HG03103 (cell line): ENCODE data around the gene ATOH8.

Experiments used
- ATAC-seq: cut with Tn5 transposase; IDR thresholded peaks from one replicate; pipeline ENCODE4 v1.9.1; 2021; ENCODE audit warnings: low read depth; ENCODE audit not compliant: unreplicated experiment

Gene ATOH8

DNA sequence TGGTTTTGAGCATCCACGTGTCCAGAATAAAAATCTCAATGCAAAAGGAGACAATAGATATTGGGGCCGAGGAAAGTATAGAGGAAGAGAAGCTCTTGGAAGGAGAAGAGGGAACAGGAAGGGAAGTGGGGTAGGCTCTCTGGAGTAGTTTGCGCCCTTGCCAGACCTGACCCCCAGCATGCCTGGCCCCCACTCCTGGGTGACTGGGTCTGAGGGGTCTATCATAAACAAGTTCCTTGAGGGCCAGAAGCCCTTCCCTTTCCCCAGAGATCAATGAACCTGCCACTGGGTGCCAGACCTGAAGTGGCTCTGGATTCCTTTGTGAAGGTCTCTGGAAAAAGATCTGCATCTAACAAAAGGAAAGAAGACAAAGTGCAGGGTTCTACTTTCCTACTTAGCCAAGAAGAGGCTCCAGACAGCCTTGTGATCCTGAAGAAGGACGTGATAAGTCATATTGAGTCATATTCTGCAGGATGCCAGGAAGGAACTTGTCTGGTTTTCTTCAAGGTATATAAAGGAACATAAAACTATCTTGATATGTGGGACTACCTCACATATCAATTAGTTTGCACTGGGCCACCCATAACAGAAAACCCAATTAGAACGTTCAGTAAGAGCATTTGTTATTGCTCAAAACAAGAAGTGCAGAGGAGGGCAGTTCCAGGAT is 18.7 kb upstream of the ATOH8 start:
- ATAC-seq, result no peak

DNA sequence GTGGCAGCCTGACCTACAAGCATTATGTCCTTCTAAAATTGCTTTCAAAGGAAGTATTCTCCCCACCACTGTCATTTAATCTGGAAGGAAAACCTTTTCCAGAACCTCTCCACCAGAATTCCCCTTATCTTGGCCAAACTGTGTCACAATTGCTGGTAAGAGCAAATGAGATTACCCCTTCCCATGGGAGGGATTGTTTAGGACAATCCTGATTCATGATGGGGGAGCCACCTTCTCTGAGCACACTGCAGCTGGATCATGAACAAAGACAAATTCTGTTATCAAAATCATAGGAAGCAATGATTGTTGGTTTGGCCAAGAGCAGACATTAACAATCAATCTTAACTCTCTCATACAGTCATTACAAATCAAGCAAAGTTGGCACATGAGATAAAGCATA is 18.1 kb upstream of the ATOH8 start:
- no peak for ATAC-seq

DNA sequence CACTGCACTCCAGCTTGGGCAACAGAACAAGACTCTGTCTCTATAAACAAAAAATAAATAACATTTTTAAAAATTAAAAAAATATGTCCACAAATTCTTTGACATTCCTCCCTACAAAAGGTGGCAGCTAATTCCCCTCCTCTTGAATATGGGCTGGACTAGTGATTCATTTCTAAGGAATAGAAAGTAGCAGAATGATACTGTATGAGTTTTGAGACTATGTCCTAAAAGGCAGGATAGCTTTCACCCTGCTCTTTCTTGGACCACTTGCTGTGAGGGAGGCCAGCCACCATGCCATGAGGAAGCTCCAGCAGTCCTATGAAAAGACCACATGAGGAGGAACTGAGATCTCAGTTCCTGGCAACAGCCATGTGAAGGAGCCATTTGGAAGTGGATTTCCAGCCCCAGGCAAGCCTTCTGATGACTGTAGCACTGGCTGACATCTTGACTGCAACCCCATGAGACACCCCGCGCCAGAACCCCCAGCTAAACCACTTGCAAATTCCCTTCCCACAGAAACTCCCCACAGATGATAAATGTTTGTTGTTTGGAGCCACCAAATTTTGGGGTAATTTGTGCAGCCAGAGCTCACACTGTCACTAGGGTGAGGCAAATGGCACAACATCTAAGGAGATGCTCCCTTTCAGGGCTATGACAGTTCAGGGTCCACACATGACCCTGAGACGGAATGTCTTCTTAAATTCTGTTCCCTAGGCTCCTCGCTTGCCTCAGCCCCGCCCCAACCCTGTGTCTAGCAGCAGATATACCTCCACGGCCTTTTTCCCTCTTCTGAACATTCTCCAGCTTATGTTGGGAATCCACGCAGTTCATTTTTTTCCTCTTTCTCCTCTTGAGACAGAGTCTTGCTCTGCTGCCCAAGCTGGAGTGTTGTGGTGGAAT is 17.1 kb upstream of the ATOH8 start:
- ATAC-seq, result no peak

- no peak for ATAC-seq
Observed at GRCh38 chr2:85737481-85737880, 16.3 kb upstream of the ATOH8 start.

- ATAC-seq, result no peak
Observed at GRCh38 chr2:85737961-85738360, 15.8 kb upstream of the ATOH8 start.

- ATAC-seq, result no peak
Observed at GRCh38 chr2:85740193-85740592, 13.6 kb upstream of the ATOH8 start.

GRCh38 chr2:85741211-85741832 is 12.5 kb upstream of the ATOH8 start:
- ATAC-seq, result no peak

- no peak for ATAC-seq
Observed at GRCh38 chr2:85741833-85742455, 11.8 kb upstream of the ATOH8 start.

DNA sequence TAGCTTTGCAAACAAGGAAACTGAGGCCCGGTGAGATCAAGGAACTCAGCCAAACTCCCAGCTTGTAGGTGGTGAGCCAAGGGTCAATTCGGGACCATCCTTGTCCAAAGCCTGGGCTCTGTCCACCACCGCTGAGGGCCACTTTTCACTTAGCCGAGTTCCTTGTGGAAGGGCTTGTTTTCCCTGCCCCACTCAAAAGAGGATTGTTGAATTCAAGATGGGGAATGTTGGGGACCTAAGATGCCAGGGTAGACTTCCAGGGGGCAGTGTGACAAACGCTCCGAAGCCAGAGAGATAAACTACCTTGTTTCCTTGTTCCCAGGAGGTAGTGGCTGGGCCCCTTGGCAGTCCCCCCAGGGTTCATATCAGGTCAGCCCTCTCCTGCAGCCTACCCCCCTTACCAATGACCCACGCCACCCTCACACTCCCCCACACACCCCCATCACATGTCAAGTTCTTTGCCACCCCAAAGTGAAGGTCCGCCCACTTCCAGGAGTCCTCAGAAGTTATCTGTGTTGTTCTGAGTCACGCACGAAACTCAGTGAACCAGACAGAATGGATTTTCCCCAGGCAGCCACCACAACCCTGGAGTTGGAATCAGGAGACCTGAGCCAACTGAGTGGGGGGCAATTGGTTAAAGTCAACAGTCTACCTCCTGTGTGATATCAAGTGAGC is 10.3 kb upstream of the ATOH8 start:
- ATAC-seq, result no peak

DNA sequence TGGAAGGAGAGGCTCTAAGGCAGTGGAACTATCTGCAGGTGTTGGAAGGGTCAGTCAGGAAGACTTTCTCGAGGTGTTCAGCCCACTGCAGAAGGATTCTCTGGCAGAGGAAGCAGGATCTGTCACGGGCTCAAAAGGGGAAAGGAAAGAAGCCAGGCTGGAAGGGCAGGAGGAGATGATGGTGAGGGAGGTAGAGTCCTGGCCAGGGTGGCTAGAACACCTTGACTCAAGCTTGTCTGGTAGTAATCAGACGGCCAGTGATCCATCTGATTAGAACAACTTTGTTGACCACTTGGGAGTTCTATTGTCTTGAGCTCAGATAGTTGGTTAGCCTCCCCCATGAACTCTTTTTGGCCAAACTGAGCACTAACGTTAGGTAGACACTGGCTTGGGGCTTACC is 9.7 kb upstream of the ATOH8 start:
- no peak for ATAC-seq

DNA sequence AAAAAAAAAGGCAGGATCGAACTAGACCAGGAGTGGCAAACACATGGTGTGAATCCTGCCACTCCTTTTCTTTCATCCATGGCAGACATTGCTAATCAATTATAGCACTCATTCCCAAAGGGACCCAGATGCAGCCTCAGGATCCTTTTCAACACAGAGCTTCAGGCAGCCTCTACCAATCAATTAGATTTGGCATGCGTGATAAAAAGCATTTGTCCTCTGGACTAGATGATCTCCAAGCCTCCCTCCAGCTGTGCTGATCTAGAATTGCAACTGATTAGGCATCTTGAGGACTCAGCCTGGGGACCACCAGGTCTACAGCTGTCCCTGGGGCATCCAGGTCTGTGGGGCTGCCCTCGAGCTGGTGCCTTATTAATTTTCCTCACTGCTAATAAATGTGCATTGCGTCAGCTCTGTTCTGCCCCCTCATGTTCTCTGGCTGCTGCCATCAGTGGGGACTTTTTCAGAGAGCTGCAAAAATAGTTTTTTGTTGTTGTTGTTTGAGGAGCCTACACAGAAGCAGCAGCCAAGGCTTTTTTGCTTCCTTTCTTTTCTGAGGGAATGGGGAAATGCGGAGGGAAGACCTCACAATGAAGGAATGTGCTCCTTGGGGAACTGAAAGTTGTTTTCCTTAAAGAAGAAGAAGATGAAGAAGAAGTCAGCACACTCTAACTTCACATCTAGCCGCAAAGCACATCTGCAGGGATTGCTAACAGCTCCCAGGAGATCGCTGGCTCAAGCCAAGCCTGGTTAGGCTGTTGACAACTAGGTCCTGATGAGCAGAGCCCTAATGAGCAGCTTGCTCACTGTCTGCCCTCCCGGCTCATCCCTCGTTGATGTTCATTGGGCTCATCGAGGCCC is 8.8 kb upstream of the ATOH8 start:
- no peak for ATAC-seq

GRCh38 chr2:85745619-85746018 is 8.2 kb upstream of the ATOH8 start:
- no peak for ATAC-seq

DNA sequence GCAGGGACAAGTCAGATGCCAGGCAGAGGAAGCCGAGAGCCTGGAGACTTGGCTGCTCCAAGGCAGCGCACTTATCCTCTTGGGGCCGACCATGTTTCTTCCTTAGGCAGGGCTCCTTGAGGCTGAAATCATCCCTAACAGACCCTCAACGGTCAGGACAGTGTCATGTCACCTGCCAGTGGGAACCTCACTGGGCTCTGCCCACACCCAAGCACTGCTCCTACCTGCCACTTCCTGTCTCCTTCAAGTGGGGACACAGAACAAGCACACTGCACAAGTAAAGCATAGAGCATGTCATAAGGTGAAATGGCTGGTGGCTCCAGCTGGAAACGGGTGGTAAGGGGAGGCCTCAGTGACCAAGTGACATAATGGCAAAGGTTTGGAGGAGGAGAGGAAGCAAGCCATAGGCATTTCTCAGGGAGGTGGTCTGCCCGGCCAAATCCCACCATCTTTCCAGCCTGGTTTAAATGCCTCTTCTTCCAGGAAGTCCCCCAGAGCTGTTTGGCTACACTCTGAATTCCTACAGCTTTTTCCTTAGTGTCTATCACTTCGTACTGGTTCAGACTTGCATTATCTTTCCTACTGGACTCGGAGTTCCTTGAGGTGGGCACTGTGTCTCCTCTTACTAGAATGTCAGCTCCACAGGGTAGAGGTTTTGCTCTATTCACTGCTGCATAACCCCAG is 7.3 kb upstream of the ATOH8 start:
- ATAC-seq, result no peak

DNA sequence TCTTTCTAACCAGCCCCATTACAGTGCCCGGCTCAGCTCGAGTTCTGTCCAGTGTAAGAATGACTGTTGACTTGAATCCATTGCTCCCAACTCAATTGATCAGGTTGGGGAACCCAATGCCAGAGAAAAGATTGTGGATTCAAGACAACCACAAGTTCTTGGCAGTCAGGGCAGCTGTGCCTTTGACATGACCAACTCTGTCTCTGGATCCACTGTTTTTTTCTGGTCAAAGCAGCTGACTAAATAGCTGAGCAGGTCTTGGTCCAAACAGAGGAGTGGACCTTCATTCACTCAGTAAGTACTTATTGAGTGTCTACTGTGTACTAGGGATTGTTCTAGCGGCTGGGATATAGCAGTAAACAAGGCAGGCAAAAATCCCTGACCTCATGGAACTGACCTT is 6.3 kb upstream of the ATOH8 start:
- no peak for ATAC-seq

DNA sequence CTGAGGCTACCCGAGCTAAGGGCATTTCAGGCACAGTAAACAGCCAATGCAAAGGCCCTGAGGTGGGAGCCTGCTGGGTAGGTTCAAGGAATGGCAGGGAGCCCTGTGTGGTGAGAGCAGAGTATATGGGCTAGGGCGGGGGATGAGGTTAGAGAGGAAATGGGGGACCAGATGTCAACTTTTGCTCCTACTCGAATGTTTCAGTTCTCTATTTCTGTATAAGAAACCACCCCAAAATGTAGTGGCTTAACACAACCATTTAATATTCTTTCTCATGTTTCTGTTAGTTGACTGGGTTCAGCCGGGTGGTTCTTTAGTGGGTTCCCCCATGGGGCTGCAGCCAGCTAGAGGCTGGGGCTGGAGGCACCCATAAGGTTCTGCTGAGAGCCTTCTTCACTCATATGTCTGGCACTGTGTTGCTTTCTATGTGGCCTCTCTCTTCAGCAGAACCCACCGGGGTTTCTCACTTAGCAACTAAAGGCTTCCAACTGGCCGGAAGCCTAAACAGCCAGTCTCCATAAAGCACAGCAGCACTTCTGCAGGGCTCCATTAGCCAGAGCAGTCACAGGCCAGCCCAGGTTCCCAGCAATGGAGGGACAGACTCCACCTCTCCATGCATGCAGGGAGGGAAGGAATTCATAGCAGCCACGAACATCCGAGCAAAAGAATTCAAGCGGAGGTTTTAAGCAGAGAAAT is 5.6 kb upstream of the ATOH8 start:
- no peak for ATAC-seq

- no peak for ATAC-seq
Observed at GRCh38 chr2:85748985-85749875, 4.6 kb upstream of the ATOH8 start.
